ENCODE results near the gene FRMPD1.

DNA sequence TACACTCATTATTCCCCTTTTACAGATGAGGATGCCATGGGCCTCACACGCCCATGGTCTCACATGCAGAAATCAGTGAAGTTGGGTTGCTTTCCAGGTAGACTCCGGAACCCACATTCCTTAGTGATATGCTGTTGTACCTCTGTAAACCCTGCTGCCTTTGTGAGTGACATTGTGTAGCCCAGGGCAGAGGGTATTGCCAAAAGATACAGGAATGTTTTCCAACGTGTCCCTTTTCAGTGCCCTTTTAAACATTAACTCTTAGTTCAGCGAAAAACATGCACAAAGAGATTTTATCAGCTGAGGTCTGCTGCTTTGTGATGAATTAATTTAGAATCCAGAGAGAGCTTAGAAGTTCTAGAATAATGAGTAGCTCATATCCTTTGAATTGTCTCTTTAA is 64.5 kb downstream of the FRMPD1 start:
- TF ChIP-seq CTCF (IDR thresholded peaks at IDR 0.05) (no peak), GATA3 (IDR thresholded peaks at IDR 0.05; ENCODE audit: borderline replicate concordance) (no peak), ESRRA (IDR thresholded peaks at IDR 0.05; ENCODE audit: borderline replicate concordance, low read length) (no peak)
